Activated B cell treated with CpG ODN at 0.5 μM for 24 hours (primary cell): Measurements from ENCODE around the gene CRTAC1. TPM values are rescaled to one million over a fixed set of nuclear protein-coding genes. Genes with fewer than 3 reads are reported as not detected.

Experiments used
- ATAC-seq: fragments of 200-7000 bp; cut with Tn5 transposase; one replicate; pipeline ENCODE4 v1.10.0; 2021; ENCODE audit warnings: low read depth, mild to moderate bottlenecking, moderate library complexity
- CTCF ChIA-PET: fragments of 350-600 bp; sonication (Branson Sonifier 250); formaldehyde crosslinking; loops from one replicate; lab custom pipeline; 2021; ENCODE audit warnings: antibody characterized with exemption; lab: Charles Lee
- POLR2A ChIA-PET: fragments of 350-600 bp; sonication (Branson Sonifier 250); formaldehyde crosslinking; loops from one replicate; lab custom pipeline; 2021; ENCODE audit warnings: antibody characterized with exemption; lab: Charles Lee
- DNase-seq: peaks from one replicate; pipeline ENCODE4 v3.0.0; 2022
- H3K27ac Mint-ChIP-seq: one replicate; pipeline ENCODE4 v1.8.0; 2020; ENCODE audit warnings: mixed read lengths
- H3K27me3 Mint-ChIP-seq: one replicate; pipeline ENCODE4 v1.8.0; 2021; ENCODE audit warnings: mixed read lengths
- H3K36me3 Mint-ChIP-seq: one replicate; pipeline ENCODE4 v1.8.0; 2021; ENCODE audit warnings: low read depth, mixed read lengths
- H3K4me1 Mint-ChIP-seq: one replicate; pipeline ENCODE4 v1.8.0; 2021; ENCODE audit warnings: mixed read lengths
- H3K4me3 Mint-ChIP-seq: one replicate; pipeline ENCODE4 v1.8.0; 2020; ENCODE audit warnings: mild to moderate bottlenecking, mixed read lengths
- H3K9me3 Mint-ChIP-seq: one replicate; pipeline ENCODE4 v1.8.0; 2020; ENCODE audit warnings: mixed read lengths
- intact Hi-C: fragments of 100-400 bp; cut with micrococcal nuclease; formaldehyde crosslinking; loops from one replicate; pipeline ENCODE4 v1.15.1; 2024
- total RNA-seq: library from RNA; stranded (reverse); gene quantifications from 2 replicates; pipeline ENCODE4 v1.2.3, GENCODE V29; 2022
- TF ChIP-seq, protein P1 (sequence below): fragments of 200-600 bp; IDR thresholded peaks from one replicate; pipeline ENCODE4 v1.8.0; 2022; ENCODE audit warnings: antibody characterized with exemption, mild to moderate bottlenecking

The CRTAC1 gene
- total RNA-seq, 1 donor from 2014 or later, result not detected

DNA sequence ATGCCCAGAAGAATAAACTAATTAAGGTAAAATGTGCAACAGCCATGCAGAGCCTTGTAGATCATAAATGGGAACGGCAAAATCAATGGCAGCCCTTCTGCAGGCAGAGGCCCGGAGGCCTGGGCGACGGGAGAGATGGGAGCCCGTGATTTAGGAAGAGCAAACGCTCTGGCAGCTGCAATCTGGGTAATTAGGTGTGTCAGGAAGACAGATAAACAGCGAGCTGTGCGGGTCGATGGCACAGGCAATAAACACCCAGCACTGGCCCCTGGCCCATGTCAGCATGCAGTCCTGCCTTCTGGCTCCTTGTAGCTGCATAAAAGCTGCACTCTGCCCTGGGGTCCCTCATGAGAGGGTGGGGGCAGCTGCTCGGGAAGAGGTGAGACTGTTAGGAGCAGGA, 102.8 kb downstream of the CRTAC1 start:
- Mint-ChIP-seq H3K4me3 (no peak overlapping the region), H3K36me3 (no peaks in the 10 kb centered on the region), H3K4me1 (no peaks in the 10 kb centered on the region), H3K27ac (no peak overlapping the region), H3K9me3 (no peaks in the 10 kb centered on the region), H3K27me3 (peaks cover 20% of the 10 kb centered on the region)
- ATAC-seq (no peak), DNase-seq (no peak)
- CTCF ChIA-PET, result interaction anchor here (1.0 kb wide), 1 partner anchor 13 kb away, joined by 3 read pairs; no protein-coding TSS in a partner anchor
- intact Hi-C loops, result no loop called here
- TF ChIP-seq, protein P1, sequence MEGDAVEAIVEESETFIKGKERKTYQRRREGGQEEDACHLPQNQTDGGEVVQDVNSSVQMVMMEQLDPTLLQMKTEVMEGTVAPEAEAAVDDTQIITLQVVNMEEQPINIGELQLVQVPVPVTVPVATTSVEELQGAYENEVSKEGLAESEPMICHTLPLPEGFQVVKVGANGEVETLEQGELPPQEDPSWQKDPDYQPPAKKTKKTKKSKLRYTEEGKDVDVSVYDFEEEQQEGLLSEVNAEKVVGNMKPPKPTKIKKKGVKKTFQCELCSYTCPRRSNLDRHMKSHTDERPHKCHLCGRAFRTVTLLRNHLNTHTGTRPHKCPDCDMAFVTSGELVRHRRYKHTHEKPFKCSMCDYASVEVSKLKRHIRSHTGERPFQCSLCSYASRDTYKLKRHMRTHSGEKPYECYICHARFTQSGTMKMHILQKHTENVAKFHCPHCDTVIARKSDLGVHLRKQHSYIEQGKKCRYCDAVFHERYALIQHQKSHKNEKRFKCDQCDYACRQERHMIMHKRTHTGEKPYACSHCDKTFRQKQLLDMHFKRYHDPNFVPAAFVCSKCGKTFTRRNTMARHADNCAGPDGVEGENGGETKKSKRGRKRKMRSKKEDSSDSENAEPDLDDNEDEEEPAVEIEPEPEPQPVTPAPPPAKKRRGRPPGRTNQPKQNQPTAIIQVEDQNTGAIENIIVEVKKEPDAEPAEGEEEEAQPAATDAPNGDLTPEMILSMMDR, result no peak
- POLR2A ChIA-PET, result no interaction called here

GRCh38 chr10:97926055-97926454, 104.4 kb downstream of the CRTAC1 start:
- intact Hi-C loops, result no loop called here
- Mint-ChIP-seq H3K27ac (no peak overlapping the region), H3K36me3 (no peaks in the 10 kb centered on the region), H3K4me1 (no peaks in the 10 kb centered on the region), H3K9me3 (no peaks in the 10 kb centered on the region), H3K27me3 (peaks cover 20% of the 10 kb centered on the region), H3K4me3 (no peak overlapping the region)
- TF ChIP-seq, protein P1, result no peak
- POLR2A ChIA-PET, result no interaction called here
- CTCF ChIA-PET, result no interaction called here
- ATAC-seq, result no peak
- no peak for DNase-seq

GRCh38 chr10:97925308-97925938, 105.0 kb downstream of the CRTAC1 start:
- ATAC-seq (no peak), DNase-seq (no peak)
- no peaks in the 10 kb centered on the region for H3K36me3 Mint-ChIP-seq
- no peaks in the 10 kb centered on the region for H3K9me3 Mint-ChIP-seq
- intact Hi-C loops, result no loop called here
- H3K4me1 Mint-ChIP-seq, result no peaks in the 10 kb centered on the region
- POLR2A ChIA-PET, result no interaction called here
- H3K27me3 Mint-ChIP-seq, result peaks cover 21% of the 10 kb centered on the region
- TF ChIP-seq, protein P1, result no peak
- no peak overlapping the region for H3K27ac Mint-ChIP-seq
- H3K4me3 Mint-ChIP-seq, result no peak overlapping the region
- CTCF ChIA-PET, result no interaction called here

DNA sequence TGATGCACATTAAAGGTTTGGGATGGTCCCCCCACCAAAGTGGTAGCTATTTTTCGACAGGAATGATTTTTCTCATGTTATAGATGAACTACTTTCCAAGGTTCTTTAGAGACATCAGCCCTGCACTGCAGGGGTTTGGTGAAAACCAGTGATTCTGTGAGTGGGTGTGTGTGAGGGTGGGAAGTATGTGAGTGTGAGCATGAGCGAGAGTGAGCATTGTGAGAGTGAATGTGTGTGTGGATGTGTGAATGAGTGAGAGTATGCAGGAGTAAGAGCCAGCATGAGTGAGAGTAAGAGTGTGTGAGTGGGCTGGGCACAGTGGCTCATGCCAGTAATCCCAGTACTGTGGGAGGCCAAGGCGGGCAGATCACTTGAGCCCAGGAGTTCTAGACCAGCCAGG, 105.7 kb downstream of the CRTAC1 start:
- Mint-ChIP-seq H3K27ac (no peak overlapping the region), H3K9me3 (no peaks in the 10 kb centered on the region), H3K27me3 (peaks cover 21% of the 10 kb centered on the region), H3K36me3 (no peaks in the 10 kb centered on the region), H3K4me1 (no peaks in the 10 kb centered on the region), H3K4me3 (no peak overlapping the region)
- TF ChIP-seq, protein P1, result no peak
- ATAC-seq (no peak), DNase-seq (no peak)
- intact Hi-C loops, result no loop called here
- POLR2A ChIA-PET, result no interaction called here
- CTCF ChIA-PET, result no interaction called here

- ATAC-seq, result no peak
- ChIA-PET POLR2A (no interaction called here), CTCF (no interaction called here)
- no peak for DNase-seq
- Mint-ChIP-seq H3K4me3 (no peak overlapping the region), H3K9me3 (no peaks in the 10 kb centered on the region), H3K36me3 (no peaks in the 10 kb centered on the region), H3K27me3 (peaks cover 21% of the 10 kb centered on the region), H3K4me1 (no peaks in the 10 kb centered on the region), H3K27ac (no peak overlapping the region)
- TF ChIP-seq, protein P1, result no peak
- intact Hi-C loops, result no loop called here
Observed at GRCh38 chr10:97923476-97923875, 106.9 kb downstream of the CRTAC1 start.
